Thymus (tissue), 11 donors: ENCODE results near the gene RABGAP1L. TPM values are rescaled to one million over a fixed set of nuclear protein-coding genes. Genes with fewer than 3 reads are reported as not detected.

ENCODE experiments used
- DNase-seq, 9 donors: peaks; one replicate each; pipeline ENCODE4 v3.0.0-alpha.2; 2013; ENCODE audit warnings: low spot score in 9 of 9, low read depth in 6 of 9, missing footprints in 1 of 9
- H3K27ac ChIP-seq, 2 donors: one replicate each; pipeline ENCODE4 v1.5.1; 2013; ENCODE audit warnings: control low read depth in 1 of 2, low read depth in 1 of 2, low read length in 1 of 2, mild to moderate bottlenecking in 1 of 2, moderate library complexity in 1 of 2
- H3K27me3 ChIP-seq, 2 donors: one replicate each; pipeline ENCODE4 v1.5.1; 2013; ENCODE audit warnings: low read length in 1 of 2; ENCODE audit not compliant: control insufficient read depth in 2 of 2, insufficient read depth in 1 of 2
- H3K36me3 ChIP-seq, 2 donors: one replicate each; pipeline ENCODE4 v1.5.1; 2013; ENCODE audit warnings: low read length in 1 of 2, mild to moderate bottlenecking in 1 of 2, moderate library complexity in 1 of 2; ENCODE audit not compliant: control insufficient read depth in 2 of 2, insufficient read depth in 2 of 2
- H3K4me1 ChIP-seq, 2 donors: one replicate each; pipeline ENCODE4 v1.5.1; 2013; ENCODE audit warnings: low read length in 2 of 2; ENCODE audit not compliant: control insufficient read depth in 2 of 2, insufficient read depth in 2 of 2
- H3K4me3 ChIP-seq, 2 donors: one replicate each; pipeline ENCODE4 v1.5.1; 2013; ENCODE audit warnings: low read length in 2 of 2, control low read depth in 1 of 2, mild to moderate bottlenecking in 1 of 2
- H3K9me3 ChIP-seq, 2 donors: one replicate each; pipeline ENCODE4 v1.5.1; 2013; ENCODE audit warnings: low read length in 1 of 2, mild to moderate bottlenecking in 1 of 2; ENCODE audit not compliant: control insufficient read depth in 2 of 2, insufficient read depth in 1 of 2
- WGBS: extraction: QIAGEN DNeasy Blood & Tissue Kit; methylation state at CpG from one replicate; pipeline ENCODE4 v1.1.7; 2013; 5-methylcytosine and 5-hydroxymethylcytosine counted together
- polyA plus RNA-seq: library from polyadenylated mRNA; stranded (reverse); fragments of 200-250 nt; gene quantifications from one replicate; pipeline ENCODE4 v1.2.3, GENCODE V29; 2013
- total RNA-seq: library from RNA; stranded (reverse); fragments of 120-200 nt; gene quantifications from one replicate; pipeline ENCODE4 v1.2.4, GENCODE V29; 2013
- donor health status: healthy.

RABGAP1L gene
- total and polyA plus RNA-seq, 2 donors = 30.6 to 37.4 TPM

DNA sequence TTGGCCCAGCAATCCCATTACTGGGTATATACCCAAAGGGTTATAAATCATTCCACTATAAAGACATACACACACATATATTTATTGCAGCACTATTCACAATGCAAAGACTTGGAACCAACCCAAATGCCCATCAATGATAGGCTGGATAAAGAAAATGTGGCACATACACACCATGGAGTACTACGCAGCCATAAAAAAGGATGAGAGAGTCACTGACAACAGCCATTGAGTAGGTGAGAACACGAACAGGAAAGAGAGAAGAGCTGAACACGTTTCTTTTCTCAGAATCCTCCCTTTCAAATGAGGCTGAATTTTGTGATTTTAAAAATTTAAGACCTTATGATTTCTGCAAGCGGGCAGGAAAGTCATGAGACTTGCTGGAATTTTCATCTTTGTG lies 10.1 kb upstream of the RABGAP1L start:
- H3K4me3 ChIP-seq = no peak overlapping the region
- no peaks in the 10 kb centered on the region for H3K27me3 ChIP-seq
- no peak overlapping the region for H3K27ac ChIP-seq
- no peaks in the 10 kb centered on the region for H3K36me3 ChIP-seq
- no peaks in the 10 kb centered on the region for H3K4me1 ChIP-seq
- no peak for DNase-seq
- no peaks in the 10 kb centered on the region for H3K9me3 ChIP-seq
- WGBS = 75% methylated on average over 4 of the region's 4 CpGs

DNA sequence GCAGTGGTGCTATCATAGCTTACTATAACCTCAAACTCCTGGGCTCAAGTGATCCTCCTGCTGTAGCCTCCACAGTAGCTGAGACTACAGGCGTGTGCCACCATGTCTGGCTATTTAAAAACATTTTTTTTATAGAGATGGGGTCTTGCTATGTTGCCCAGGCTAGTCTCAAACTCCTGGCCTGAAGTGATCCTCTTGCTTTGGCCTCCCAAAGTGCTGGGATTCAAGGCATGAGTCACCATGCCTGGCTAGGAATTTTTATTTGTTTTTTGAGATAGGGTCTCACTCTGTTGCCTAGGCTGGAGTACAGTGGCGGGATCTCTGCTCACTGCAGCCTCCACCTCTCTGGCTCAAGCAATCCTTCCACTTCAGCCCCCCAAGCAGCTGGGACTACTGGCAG lies 8.8 kb upstream of the RABGAP1L start:
- H3K4me3 ChIP-seq = no peak overlapping the region
- no peaks in the 10 kb centered on the region for H3K9me3 ChIP-seq
- H3K36me3 ChIP-seq = no peaks in the 10 kb centered on the region
- no peaks in the 10 kb centered on the region for H3K4me1 ChIP-seq
- H3K27ac ChIP-seq = no peak overlapping the region
- WGBS = 92% methylated on average over 2 of the region's 2 CpGs
- no peaks in the 10 kb centered on the region for H3K27me3 ChIP-seq
- DNase-seq = no peak

DNA sequence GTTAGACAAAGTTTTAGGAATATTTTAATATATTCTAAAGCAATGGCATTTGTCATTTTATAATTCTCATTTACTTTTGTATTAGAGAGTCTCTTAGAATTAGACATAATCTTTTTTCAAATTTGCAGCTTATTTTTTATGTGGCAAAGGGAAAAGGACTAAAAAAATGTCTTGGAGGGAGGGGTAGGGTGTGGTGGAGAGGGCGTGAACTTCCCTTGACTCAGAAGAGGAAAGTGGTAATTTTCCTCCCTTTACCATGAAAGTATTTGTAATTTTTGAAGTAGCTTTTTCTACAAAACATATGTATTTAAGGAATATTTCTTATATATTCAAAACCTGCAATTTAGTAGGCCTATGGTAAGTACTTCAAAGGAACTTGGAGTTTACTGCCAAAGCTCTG lies 6.9 kb upstream of the RABGAP1L start:
- H3K4me3 ChIP-seq = no peak overlapping the region
- DNase-seq = no peak
- H3K4me1 ChIP-seq = no peaks in the 10 kb centered on the region
- no peak overlapping the region for H3K27ac ChIP-seq
- H3K36me3 ChIP-seq = no peaks in the 10 kb centered on the region
- no peaks in the 10 kb centered on the region for H3K9me3 ChIP-seq
- H3K27me3 ChIP-seq = no peaks in the 10 kb centered on the region
- WGBS = 96% methylated on average over 1 of the region's 1 CpG

DNA sequence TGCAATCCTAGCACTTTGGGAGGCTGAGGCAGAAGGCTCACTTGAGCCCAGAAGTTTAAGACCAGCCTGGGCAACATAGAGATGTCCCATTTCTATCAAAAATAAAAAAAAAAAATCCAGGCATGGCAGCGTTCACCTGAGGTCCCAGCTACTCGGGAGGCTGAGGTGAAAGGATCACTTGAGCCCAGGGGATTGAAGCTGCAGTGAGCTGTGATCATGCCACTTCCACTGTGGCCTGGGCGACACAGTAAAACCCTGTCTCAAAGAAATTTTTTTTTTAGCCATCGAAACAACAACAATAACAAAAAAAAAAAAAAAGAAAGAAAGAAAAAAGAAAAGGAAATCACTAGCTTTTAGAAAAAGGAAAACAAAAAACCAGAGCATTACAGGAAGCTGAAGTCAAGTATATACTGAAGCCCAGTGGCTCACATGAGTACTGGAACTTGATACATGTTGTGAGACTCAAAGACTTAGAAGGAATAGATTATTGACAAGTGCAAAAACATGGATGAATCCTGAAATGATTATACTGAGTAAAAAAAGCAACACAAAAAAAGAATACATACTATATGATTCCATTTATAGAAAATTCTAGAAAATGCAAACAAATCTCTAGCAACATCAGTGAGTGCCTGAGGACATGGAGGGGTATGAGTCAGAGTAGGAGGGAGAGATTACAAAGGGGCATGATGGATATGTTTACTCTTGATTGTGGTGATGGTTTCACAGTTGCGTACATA lies 6.1 kb upstream of the RABGAP1L start:
- no peaks in the 10 kb centered on the region for H3K9me3 ChIP-seq
- WGBS = 92% methylated on average over 5 of the region's 5 CpGs
- H3K36me3 ChIP-seq = no peaks in the 10 kb centered on the region
- no peak overlapping the region for H3K27ac ChIP-seq
- no peak for DNase-seq
- no peaks in the 10 kb centered on the region for H3K27me3 ChIP-seq
- H3K4me3 ChIP-seq = no peak overlapping the region
- peaks cover 0 to 2% of the 10 kb centered on the region in 2 donors for H3K4me1 ChIP-seq

DNA sequence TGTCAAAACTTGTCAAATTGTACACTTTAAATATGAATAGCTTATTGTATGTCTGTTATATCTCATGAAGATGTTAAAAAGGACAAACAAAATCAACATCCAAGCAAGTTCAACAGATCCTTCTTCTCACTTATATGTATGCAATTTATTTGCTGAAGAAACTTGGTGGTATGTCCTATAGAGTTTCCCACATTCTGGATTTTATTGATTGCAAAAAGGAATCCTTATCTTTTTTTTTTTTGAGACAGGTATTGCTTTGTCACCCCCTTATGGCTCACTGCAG lies 5.6 kb upstream of the RABGAP1L start:
- H3K4me1 ChIP-seq = peaks cover 2 to 4% of the 10 kb centered on the region in 2 donors
- H3K27ac ChIP-seq = no peak overlapping the region
- no peak for DNase-seq
- H3K27me3 ChIP-seq = no peaks in the 10 kb centered on the region
- no peak overlapping the region for H3K4me3 ChIP-seq
- H3K9me3 ChIP-seq = no peaks in the 10 kb centered on the region
- H3K36me3 ChIP-seq = no peaks in the 10 kb centered on the region

DNA sequence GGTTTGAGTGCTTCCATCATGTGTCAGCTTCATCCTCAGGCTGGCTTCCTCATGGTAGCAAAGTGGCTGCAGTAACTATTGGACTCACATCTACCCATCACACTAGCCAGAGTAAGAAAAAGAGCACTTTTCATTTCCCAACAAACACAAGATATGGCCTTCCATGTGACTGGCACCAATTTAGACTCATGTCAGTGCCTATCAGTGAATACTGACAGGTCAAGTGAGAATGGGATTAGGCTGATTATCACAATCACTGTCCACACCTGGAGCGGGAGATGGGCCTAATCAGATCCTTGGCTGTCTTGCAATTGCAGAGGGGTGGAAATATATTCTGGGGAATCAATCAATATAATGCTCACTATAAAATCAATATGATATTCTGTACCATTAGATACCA lies 2.9 kb upstream of the RABGAP1L start:
- no peak for DNase-seq
- Histone ChIP-seq H3K4me1 (peaks cover 10 to 12% of the 10 kb centered on the region in 2 donors), H3K27ac (no peak overlapping the region), H3K4me3 (no peak overlapping the region), H3K9me3 (no peaks in the 10 kb centered on the region), H3K36me3 (no peaks in the 10 kb centered on the region), H3K27me3 (no peaks in the 10 kb centered on the region)
- 98% methylated on average over 1 of the region's 1 CpG for WGBS

DNA sequence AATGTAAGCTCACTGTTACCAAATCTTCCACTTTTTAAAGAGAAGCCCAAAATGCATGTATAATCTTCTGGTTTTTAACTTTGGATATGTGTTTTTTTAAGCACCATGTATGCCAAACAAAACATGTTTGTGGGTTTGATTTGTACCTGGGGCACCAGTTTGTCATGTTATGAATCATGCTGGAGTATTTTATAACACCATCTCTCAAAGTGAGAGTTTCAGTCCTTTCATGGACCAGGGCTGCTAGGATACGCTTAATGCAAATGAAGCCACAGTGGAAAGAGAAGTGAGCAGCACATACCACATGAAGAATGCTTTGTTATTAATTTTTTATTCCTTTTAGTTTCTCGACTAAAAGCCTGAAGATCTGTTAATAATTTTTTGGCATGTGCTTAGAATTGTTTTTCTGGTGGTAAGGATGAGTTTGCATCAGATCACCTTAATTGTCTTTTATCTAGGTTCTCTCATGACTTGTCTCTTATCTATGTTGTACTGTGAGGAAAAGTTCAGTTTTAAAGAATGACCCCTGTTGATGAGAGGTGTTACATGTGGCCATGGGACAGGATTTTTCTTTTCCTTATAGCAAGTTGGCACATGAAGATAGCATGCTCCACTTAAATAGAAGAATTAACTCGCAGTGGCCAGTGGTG lies 2.0 kb upstream of the RABGAP1L start:
- H3K36me3 ChIP-seq = no peaks in the 10 kb centered on the region
- no peak overlapping the region for H3K27ac ChIP-seq
- H3K9me3 ChIP-seq = no peaks in the 10 kb centered on the region
- no peak overlapping the region for H3K4me3 ChIP-seq
- H3K27me3 ChIP-seq = no peaks in the 10 kb centered on the region
- H3K4me1 ChIP-seq = peaks cover 10 to 12% of the 10 kb centered on the region in 2 donors
- peak in 1 of 9 donors; percentile 25 for DNase-seq
- 96% methylated on average over 3 of the region's 3 CpGs for WGBS

DNA sequence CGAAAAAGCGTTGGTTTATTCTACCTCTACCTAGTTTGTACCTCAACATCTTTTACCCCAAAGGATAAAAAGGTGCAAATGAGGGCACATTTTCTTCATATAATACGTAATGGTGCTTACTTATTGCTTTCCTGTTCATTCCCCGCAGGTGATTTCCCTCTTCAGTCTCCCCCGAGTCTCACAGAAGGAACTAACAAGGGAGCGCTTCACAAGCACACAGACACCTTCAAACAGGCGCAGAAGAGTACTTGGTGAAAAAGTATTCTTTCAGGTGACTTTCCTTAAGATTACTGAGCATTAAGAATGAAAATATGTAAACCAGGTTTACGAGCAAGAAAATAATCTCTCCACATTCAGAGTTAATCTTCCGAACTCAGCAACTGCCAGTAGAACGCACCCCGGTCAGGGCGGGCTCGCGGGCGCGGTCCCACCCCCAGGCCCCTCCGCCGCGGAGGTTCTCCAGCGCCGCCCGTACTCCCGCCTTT lies 511 bp upstream of the RABGAP1L start:
- Histone ChIP-seq H3K36me3 (no peaks in the 10 kb centered on the region), H3K4me1 (peaks cover 10 to 12% of the 10 kb centered on the region in 2 donors), H3K27me3 (no peaks in the 10 kb centered on the region), H3K9me3 (no peaks in the 10 kb centered on the region), H3K4me3 (peak overlapping the region; percentile 60 to 96), H3K27ac (peak overlapping the region; percentile 84 to 92)
- WGBS = 1% methylated on average over 23 of the region's 23 CpGs
- DNase-seq = peak in 2 of 9 donors; percentile 3 to 44

DNA sequence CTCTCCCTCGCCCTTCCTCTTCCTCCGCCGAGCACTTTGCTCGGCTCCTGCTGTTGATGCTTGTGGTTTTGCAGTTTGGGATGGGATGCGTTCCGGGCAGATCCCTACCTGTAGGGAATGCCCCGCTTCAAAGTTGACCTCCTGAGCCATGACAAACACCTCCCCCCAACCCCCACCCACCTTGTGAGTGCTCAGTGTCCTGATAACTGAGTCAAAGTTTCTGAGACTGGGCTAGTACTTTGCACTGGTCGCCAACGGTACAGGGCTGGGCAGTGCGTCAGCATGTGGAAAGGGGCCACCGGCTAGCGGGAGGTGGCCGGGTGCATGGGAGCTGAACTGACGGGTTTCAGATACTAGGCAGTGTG lies 771 bp downstream of the RABGAP1L start:
- Histone ChIP-seq H3K4me1 (peaks cover 10 to 12% of the 10 kb centered on the region in 2 donors), H3K27me3 (no peaks in the 10 kb centered on the region), H3K4me3 (peak overlapping the region; percentile 90 to 96), H3K36me3 (no peaks in the 10 kb centered on the region), H3K27ac (peak overlapping the region; percentile 90 to 97), H3K9me3 (no peaks in the 10 kb centered on the region)
- 8% methylated on average over 14 of the region's 14 CpGs for WGBS
- peak in 2 of 9 donors; percentile 7 to 20 for DNase-seq
